Memory B cell (primary cell): ENCODE measurements around the gene AR.

ENCODE experiments used
- ATAC-seq: fragments of 150-1000 bp; cut with Tn5 transposase; 2 replicates; pipeline ENCODE4 v1.10.0; 2021; ENCODE audit warnings: low read depth, mild to moderate bottlenecking, moderate library complexity
- DNase-seq, 2 donors: peaks; one replicate each; pipeline ENCODE4 v3.0.0; 2022; ENCODE audit warnings: low spot score in 2 of 2
- H3K27ac Mint-ChIP-seq: one replicate; pipeline ENCODE4 v1.8.0; 2022; ENCODE audit warnings: mild to moderate bottlenecking, moderate library complexity, mixed read lengths
- H3K27me3 Mint-ChIP-seq: one replicate; pipeline ENCODE4 v1.8.0; 2022; ENCODE audit warnings: mixed read lengths
- H3K36me3 Mint-ChIP-seq: one replicate; pipeline ENCODE4 v1.8.0; 2022; ENCODE audit warnings: mild to moderate bottlenecking, mixed read lengths
- H3K4me1 Mint-ChIP-seq: one replicate; pipeline ENCODE4 v1.8.0; 2022; ENCODE audit warnings: mixed read lengths
- H3K4me3 Mint-ChIP-seq: one replicate; pipeline ENCODE4 v1.8.0; 2022; ENCODE audit warnings: mild to moderate bottlenecking, moderate library complexity, mixed read lengths
- H3K9me3 Mint-ChIP-seq: one replicate; pipeline ENCODE4 v1.8.0; 2022; ENCODE audit warnings: mixed read lengths

Gene AR

DNA sequence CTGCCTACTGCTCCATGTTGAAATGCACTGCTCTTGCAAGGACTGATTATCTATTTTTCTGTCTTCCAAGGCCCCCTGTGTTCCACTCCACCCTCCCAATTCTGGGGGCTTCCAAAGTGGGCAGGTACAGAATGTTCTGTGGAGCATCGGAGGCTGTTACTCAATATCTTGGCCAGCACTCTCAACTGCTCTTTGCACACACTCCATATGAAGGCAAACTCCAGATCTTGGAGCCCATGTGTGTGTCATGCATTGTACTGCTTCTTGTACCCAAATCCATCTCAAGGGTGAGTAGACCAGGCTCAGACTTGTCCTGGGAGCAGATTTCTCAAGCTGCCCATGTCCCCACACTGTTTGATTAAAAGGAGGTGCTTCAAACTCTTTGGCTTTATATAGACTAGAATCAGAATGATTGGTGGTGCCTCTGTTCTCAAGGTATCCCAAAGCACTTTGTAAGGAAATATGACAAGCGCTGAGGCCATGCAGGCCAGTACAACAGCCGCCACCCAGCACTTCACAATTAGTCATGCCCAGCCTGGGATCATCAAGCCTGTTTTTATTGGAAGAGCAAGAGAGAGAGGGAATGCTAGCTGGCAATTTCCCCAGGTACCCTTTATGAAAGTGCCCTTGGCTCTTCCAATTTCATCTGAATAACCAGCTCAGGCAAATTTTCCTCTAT is 44.3 kb downstream of the AR start:
- H3K36me3 Mint-ChIP-seq = no peaks in the 10 kb centered on the region
- no peak for ATAC-seq
- H3K27ac Mint-ChIP-seq = no peak overlapping the region

GRCh38 chrX:67596839-67597790 is 53.3 kb downstream of the AR start:
- H3K4me3 Mint-ChIP-seq = no peak overlapping the region
- no peaks in the 10 kb centered on the region for H3K9me3 Mint-ChIP-seq
- no peak overlapping the region for H3K27ac Mint-ChIP-seq
- H3K4me1 Mint-ChIP-seq = no peaks in the 10 kb centered on the region
- ATAC-seq = no peak
- no peaks in the 10 kb centered on the region for H3K36me3 Mint-ChIP-seq
- no peak for DNase-seq
- H3K27me3 Mint-ChIP-seq = no peaks in the 10 kb centered on the region

More for the DNA sequence above, 44.3 kb downstream of the AR start:
- H3K4me3 Mint-ChIP-seq = no peak overlapping the region
- peaks cover 3% of the 10 kb centered on the region for H3K9me3 Mint-ChIP-seq
- no peaks in the 10 kb centered on the region for H3K4me1 Mint-ChIP-seq
- DNase-seq = no peak
- H3K27me3 Mint-ChIP-seq = no peaks in the 10 kb centered on the region

DNA sequence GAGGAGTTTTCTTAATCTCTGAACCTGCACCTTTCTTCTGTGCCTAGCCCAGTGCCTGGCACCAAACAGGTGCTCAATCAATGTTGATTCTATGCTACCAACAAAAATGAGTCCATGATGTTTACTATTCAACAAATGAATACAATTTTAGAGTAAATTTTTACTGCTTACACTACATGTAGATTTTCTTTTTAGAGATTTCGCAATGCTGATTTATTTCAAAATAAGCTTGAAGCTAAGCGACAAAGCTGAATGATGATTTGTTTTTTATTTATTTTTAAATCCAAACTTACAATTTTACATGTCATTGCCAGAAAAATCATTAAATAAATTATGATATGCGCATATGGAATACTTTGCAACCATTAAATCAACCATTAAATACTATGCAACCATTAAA is 55.7 kb downstream of the AR start:
- no peak overlapping the region for H3K27ac Mint-ChIP-seq
- no peaks in the 10 kb centered on the region for H3K27me3 Mint-ChIP-seq
- DNase-seq (no peak), ATAC-seq (no peak)
- H3K4me1 Mint-ChIP-seq = no peaks in the 10 kb centered on the region
- no peak overlapping the region for H3K4me3 Mint-ChIP-seq
- no peaks in the 10 kb centered on the region for H3K36me3 Mint-ChIP-seq
- H3K9me3 Mint-ChIP-seq = no peaks in the 10 kb centered on the region

DNA sequence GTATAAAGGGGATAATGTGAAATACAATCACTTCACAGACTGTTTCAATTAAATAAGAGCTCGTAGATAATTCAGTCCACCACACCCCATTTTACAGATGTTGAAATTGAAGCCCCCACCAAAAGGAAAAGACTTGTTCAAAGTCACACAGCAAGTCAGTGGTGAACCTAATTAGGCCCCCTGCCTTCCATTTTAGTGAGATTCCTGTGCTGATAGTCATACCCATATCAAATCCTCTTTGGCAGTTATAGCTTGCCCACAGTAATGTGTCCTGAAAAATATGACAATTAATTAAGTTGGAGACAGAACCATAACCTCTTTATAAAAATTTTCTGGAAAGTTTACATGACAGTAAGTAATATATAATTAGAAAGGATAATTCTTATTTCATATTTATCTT is 58.0 kb downstream of the AR start:
- Mint-ChIP-seq H3K4me1 (no peaks in the 10 kb centered on the region), H3K9me3 (no peaks in the 10 kb centered on the region), H3K27ac (no peak overlapping the region), H3K36me3 (no peaks in the 10 kb centered on the region), H3K27me3 (no peaks in the 10 kb centered on the region), H3K4me3 (no peak overlapping the region)
- ATAC-seq = no peak
- no peak for DNase-seq

DNA sequence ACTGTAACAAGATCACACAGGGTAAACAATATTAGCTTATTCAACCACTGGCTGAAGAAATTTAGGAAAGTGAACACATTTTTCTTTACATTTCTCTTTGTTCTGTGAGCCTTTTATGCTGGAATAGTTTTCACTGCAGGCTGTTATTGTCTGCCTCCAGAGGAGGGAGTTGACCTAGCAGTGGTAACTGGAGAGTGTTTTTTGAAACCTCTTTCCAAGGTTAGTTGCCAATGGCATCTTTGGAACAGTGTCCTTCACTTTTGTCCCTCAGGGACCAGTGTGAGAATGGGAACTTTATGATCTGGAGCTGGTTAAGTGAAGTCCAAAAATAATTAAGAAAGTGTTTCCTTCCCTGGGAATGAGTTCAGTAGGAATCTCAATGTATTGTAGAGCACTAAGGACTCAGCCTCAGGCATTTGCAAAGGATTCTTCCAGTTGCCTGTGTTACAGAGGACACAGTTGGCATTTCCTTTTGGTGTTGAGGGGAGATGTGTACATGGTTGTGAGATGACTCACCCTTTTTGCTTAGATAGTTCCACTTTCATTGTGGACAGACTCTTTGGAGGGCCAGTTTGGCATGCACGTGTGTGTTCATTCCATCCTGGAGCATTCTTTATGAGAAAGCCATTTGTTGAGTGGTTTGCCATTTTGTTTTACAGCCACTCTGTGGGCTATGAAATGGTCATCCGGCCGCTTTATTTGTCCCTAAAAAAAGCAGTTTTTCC is 61.3 kb downstream of the AR start:
- H3K4me3 Mint-ChIP-seq = no peak overlapping the region
- no peaks in the 10 kb centered on the region for H3K27me3 Mint-ChIP-seq
- H3K9me3 Mint-ChIP-seq = no peaks in the 10 kb centered on the region
- ATAC-seq (no peak), DNase-seq (no peak)
- no peak overlapping the region for H3K27ac Mint-ChIP-seq
- no peaks in the 10 kb centered on the region for H3K4me1 Mint-ChIP-seq
- H3K36me3 Mint-ChIP-seq = no peaks in the 10 kb centered on the region

GRCh38 chrX:67607466-67607865 is 63.6 kb downstream of the AR start:
- DNase-seq (no peak), ATAC-seq (no peak)
- H3K27me3 Mint-ChIP-seq = no peaks in the 10 kb centered on the region
- no peaks in the 10 kb centered on the region for H3K9me3 Mint-ChIP-seq
- H3K27ac Mint-ChIP-seq = no peak overlapping the region
- no peaks in the 10 kb centered on the region for H3K4me1 Mint-ChIP-seq
- no peaks in the 10 kb centered on the region for H3K36me3 Mint-ChIP-seq
- H3K4me3 Mint-ChIP-seq = no peak overlapping the region

DNA sequence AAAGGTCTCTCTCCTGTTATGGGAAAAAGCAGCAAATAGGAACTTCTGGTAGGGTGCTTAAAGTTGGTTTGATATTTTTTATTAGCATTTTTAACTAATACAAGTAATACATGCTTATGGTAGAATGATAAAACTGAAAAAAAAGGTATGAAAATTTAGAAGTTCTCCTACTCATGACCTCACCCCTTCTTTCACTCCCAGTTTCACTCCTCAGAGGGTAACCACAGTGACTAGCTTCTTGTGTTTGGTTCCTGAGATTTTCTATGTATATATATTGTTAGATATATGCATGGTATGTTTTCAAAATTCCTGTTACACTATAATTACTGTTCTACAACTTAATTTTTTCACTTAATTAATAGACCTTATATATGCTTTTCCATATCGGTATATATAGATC is 66.5 kb downstream of the AR start:
- Mint-ChIP-seq H3K4me1 (no peaks in the 10 kb centered on the region), H3K4me3 (no peak overlapping the region), H3K27ac (no peak overlapping the region), H3K27me3 (no peaks in the 10 kb centered on the region), H3K36me3 (no peaks in the 10 kb centered on the region), H3K9me3 (peaks cover 2% of the 10 kb centered on the region)
- DNase-seq = no peak
- ATAC-seq = no peak

- no peaks in the 10 kb centered on the region for H3K4me1 Mint-ChIP-seq
- no peak overlapping the region for H3K27ac Mint-ChIP-seq
- no peaks in the 10 kb centered on the region for H3K36me3 Mint-ChIP-seq
- H3K4me3 Mint-ChIP-seq = no peak overlapping the region
- ATAC-seq = no peak
- peaks cover 2% of the 10 kb centered on the region for H3K9me3 Mint-ChIP-seq
- H3K27me3 Mint-ChIP-seq = no peaks in the 10 kb centered on the region
- no peak for DNase-seq
These were observed 68.4 kb downstream of the AR start for GRCh38 chrX:67612231-67612630.

DNA sequence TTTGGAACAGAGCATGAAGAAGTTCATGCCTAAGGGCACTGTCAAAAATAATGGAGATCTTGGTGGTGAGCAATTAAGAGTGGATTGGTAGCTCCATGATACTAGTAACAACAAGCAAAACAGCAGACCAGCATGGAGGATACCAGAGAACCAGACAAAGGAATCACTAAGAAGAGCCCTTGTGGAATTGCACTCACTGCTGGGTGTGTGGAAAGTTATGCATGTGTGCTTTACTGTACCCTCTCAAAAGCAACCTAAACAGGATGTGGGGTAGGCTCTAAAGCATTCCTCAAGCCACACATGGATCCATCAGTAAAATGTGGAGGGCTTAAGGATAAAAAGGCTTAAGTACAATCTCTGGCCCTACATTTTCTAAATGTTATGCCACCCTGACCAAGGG is 69.5 kb downstream of the AR start:
- ATAC-seq (no peak), DNase-seq (no peak)
- H3K4me3 Mint-ChIP-seq = no peak overlapping the region
- H3K27me3 Mint-ChIP-seq = no peaks in the 10 kb centered on the region
- no peaks in the 10 kb centered on the region for H3K4me1 Mint-ChIP-seq
- H3K27ac Mint-ChIP-seq = no peak overlapping the region
- H3K9me3 Mint-ChIP-seq = peaks cover 4% of the 10 kb centered on the region
- no peaks in the 10 kb centered on the region for H3K36me3 Mint-ChIP-seq

GRCh38 chrX:67613996-67614395 is 70.2 kb downstream of the AR start:
- H3K27me3 Mint-ChIP-seq = no peaks in the 10 kb centered on the region

GRCh38 chrX:67614423-67614822 is 70.6 kb downstream of the AR start:
- Mint-ChIP-seq H3K9me3 (peaks cover 4% of the 10 kb centered on the region), H3K27me3 (no peaks in the 10 kb centered on the region), H3K36me3 (no peaks in the 10 kb centered on the region), H3K4me3 (no peak overlapping the region), H3K4me1 (no peaks in the 10 kb centered on the region), H3K27ac (no peak overlapping the region)
- ATAC-seq = no peak
- no peak for DNase-seq

More at GRCh38 chrX:67613996-67614395, 70.2 kb downstream of the AR start:
- Mint-ChIP-seq H3K9me3 (peaks cover 4% of the 10 kb centered on the region), H3K36me3 (no peaks in the 10 kb centered on the region), H3K27ac (no peak overlapping the region), H3K4me3 (no peak overlapping the region), H3K4me1 (no peaks in the 10 kb centered on the region)
- no peak for ATAC-seq
- no peak for DNase-seq

GRCh38 chrX:67619253-67619652 is 75.4 kb downstream of the AR start:
- Mint-ChIP-seq H3K9me3 (peaks cover 7% of the 10 kb centered on the region), H3K36me3 (no peaks in the 10 kb centered on the region), H3K4me3 (no peak overlapping the region), H3K27me3 (no peaks in the 10 kb centered on the region), H3K4me1 (no peaks in the 10 kb centered on the region), H3K27ac (no peak overlapping the region)
- ATAC-seq = no peak
- DNase-seq = no peak

GRCh38 chrX:67622053-67622585 is 78.3 kb downstream of the AR start:
- H3K36me3 Mint-ChIP-seq = no peaks in the 10 kb centered on the region
- no peak overlapping the region for H3K27ac Mint-ChIP-seq
- H3K4me3 Mint-ChIP-seq = no peak overlapping the region
- no peak for DNase-seq
- no peaks in the 10 kb centered on the region for H3K27me3 Mint-ChIP-seq
- no peaks in the 10 kb centered on the region for H3K4me1 Mint-ChIP-seq
- peaks cover 5% of the 10 kb centered on the region for H3K9me3 Mint-ChIP-seq
- ATAC-seq = no peak

- no peak for DNase-seq
- Mint-ChIP-seq H3K27me3 (no peaks in the 10 kb centered on the region), H3K4me3 (no peak overlapping the region), H3K4me1 (no peaks in the 10 kb centered on the region), H3K27ac (no peak overlapping the region), H3K9me3 (peaks cover 3% of the 10 kb centered on the region), H3K36me3 (no peaks in the 10 kb centered on the region)
- no peak for ATAC-seq
These were observed 80.5 kb downstream of the AR start for GRCh38 chrX:67624325-67624724.
